ENCODE measurements around the gene GTSF1L.

GTSF1L gene

GRCh38 chr20:43755390-43755789 is 28.6 kb upstream of the GTSF1L start:
- Mint-ChIP-seq H3K27me3 (peaks cover 16% of the 10 kb centered on the region), H3K9me3 (no peaks in the 10 kb centered on the region), H3K36me3 (ENCODE audit: insufficient read depth) (peaks cover 4% of the 10 kb centered on the region), H3K27ac (ENCODE audit: low read depth) (no peak overlapping the region), H3K4me3 (no peak overlapping the region), H3K4me1 (peaks cover 26% of the 10 kb centered on the region)
- DNase-seq (ENCODE audit: low spot score in 2 of 2) (no peak), ATAC-seq (replicated peaks; ENCODE audit: extremely low read depth, poor library complexity, severe bottlenecking) (no peak)

DNA sequence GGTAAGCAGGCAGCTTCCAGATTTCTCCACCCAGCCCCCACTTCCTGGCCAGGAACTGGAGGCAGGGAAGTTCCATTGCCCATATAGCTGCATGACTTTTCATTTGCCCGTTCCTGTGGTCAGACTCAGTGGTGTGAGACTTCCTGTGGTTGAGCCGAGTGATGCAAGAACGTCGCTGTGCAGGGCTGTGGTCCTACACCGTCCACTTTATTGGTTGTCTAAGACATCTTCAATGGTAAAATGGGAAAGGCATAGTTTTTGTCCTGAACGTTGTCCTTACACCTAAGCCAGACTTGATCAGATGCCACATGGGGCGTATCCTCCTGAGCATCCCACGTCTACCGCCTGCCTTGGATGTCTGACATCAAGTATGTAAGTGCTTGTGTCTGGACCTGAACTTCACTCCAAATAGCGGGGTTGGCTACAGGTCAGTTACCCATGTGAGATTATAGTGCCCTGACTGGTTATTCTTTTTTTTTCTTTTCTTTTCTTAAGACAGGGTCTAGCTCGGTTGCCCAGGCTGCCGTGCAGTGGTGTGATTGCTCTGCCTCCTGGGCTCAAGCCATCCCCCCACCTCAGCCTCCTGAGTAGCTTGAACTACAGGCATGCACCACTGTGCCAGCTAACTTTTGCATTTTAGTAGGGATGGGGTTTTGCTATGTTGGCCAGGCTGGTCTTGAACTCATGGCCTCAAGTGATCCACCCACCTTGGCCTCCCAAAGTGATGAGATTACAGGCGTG is 25.9 kb upstream of the GTSF1L start:
- Mint-ChIP-seq H3K36me3 (ENCODE audit: insufficient read depth) (peaks cover 8% of the 10 kb centered on the region), H3K4me3 (peak overlapping the region; percentile 27), H3K4me1 (peaks cover 33% of the 10 kb centered on the region), H3K9me3 (no peaks in the 10 kb centered on the region), H3K27me3 (peaks cover 25% of the 10 kb centered on the region), H3K27ac (ENCODE audit: low read depth) (no peak overlapping the region)
- peak in 1 of 2 donors; percentile 21 for DNase-seq (ENCODE audit: low spot score in 2 of 2)
- ATAC-seq (replicated peaks; ENCODE audit: extremely low read depth, poor library complexity, severe bottlenecking): peak; percentile 41

DNA sequence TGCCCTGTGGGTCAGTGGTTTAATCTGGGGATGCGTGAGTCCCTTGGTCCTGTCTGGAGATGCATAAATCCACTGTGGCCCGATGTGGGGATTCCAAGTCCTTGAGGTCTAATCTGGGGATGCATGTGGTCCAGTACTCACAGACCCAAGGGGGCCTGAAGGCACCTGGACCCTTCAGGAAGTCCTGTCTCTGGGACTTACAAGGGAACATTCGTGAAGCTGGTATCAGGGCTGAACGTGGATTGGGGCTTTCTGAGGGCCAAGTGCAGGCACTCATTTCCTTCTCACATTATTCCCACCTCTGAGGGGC is 25.2 kb upstream of the GTSF1L start:
- ATAC-seq (replicated peaks; ENCODE audit: extremely low read depth, poor library complexity, severe bottlenecking) (no peak), DNase-seq (ENCODE audit: low spot score in 2 of 2) (no peak)
- peaks cover 32% of the 10 kb centered on the region for H3K27me3 Mint-ChIP-seq
- H3K9me3 Mint-ChIP-seq: no peaks in the 10 kb centered on the region
- peaks cover 33% of the 10 kb centered on the region for H3K4me1 Mint-ChIP-seq
- H3K36me3 Mint-ChIP-seq (ENCODE audit: insufficient read depth): peaks cover 8% of the 10 kb centered on the region
- H3K27ac Mint-ChIP-seq (ENCODE audit: low read depth): no peak overlapping the region
- peak overlapping the region; percentile 27 for H3K4me3 Mint-ChIP-seq

DNA sequence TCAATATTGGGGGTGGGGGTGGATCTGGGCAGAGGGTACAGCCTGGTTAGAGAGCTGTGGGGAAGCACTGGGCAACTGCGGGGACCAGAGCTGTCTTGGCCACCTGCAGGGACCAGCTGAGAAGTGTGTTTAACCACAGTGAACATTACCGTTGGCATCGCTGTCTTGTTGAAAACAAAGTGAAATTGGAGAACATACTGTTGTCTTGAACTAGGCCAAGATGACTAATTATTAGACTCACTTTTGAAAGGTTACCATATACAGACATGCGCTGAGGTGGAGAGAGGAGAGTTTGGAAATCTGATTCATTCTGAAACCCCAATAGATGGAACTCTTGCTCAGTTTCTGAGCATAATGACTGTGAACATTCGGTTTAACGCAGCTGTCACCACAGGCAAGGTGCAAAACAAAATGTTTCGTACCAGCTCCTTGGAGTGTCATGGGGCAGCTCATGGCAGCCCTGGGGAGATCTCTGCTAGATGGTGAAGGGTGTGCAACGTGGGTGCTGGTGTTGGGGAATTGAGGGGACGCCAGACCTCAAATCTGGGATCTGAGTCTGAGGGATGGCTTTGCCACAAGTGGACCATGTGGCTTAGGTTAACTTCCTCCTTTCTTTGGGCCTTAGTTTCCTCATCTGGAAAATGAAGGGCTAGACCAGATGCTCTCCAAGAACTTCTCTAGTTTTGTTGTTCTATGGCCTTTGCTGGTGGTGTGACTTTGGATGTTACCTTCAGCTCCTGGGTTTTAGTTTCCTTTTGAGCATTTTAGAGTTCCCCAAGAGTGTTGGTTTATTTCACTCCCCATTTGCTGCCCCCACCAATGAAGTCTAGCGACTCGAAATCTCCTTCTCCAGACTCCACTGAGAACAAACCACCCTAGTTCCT is 24.6 kb upstream of the GTSF1L start:
- Mint-ChIP-seq H3K27me3 (peaks cover 38% of the 10 kb centered on the region), H3K36me3 (ENCODE audit: insufficient read depth) (peaks cover 8% of the 10 kb centered on the region), H3K9me3 (no peaks in the 10 kb centered on the region), H3K4me1 (peaks cover 33% of the 10 kb centered on the region), H3K27ac (ENCODE audit: low read depth) (peak overlapping the region; percentile 52), H3K4me3 (peak overlapping the region; percentile 36)
- DNase-seq (ENCODE audit: low spot score in 2 of 2) (no peak), ATAC-seq (replicated peaks; ENCODE audit: extremely low read depth, poor library complexity, severe bottlenecking) (peak; percentile 54)

DNA sequence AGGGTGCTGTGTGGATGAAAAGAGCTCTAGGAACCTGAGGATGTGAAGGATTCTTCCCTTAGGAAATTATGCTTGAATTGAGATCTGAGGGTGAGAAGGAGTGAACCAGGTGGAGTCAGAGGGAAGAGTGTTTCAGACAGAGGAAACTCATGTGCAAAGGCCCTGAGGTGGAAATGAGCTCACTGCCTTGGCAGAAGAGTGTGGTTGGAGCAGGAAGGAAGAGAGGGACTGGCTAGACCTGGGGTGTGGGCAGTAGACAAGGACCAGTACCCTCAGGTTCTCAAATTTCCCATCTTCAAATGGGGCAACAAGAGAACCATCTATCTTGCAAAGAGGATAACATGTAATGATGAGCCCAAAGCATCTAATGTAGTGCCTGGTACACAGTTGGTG is 24.0 kb upstream of the GTSF1L start:
- peak overlapping the region; percentile 36 for H3K4me3 Mint-ChIP-seq

DNA sequence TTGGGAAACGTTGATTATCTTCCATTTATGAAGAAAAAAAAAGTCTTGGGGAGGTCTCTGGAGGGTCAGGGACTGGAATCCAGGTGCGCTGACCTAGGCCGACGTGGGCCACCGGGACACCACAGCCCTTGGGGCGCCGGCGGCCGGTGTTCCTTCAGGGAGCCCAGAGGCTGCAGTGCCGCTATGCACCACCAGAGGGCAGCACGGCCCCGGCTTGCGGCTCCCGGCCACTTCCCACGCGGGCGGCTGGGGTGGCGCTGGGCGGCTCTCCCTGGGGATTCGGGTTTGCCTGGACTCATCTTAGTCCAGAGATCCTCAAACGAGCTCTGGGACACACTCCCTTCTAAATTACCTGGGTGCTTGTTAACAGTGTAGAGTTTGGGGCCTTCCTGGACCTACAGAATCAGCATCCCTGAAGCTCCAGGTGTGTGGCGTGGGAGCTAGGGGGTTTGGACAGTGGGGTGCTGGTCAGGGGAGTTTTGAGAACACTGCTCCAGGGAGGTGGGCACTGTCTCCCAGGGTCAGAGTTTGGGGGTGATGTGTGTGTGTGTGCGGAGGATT is 23.0 kb upstream of the GTSF1L start:
- peaks cover 33% of the 10 kb centered on the region for H3K4me1 Mint-ChIP-seq
- peaks cover 42% of the 10 kb centered on the region for H3K27me3 Mint-ChIP-seq
- peak overlapping the region; percentile 52 for H3K27ac Mint-ChIP-seq (ENCODE audit: low read depth)
- H3K9me3 Mint-ChIP-seq: no peaks in the 10 kb centered on the region
- H3K36me3 Mint-ChIP-seq (ENCODE audit: insufficient read depth): peaks cover 8% of the 10 kb centered on the region
- H3K4me3 Mint-ChIP-seq: no peak overlapping the region
- peak; percentile 67 to 89 for DNase-seq (ENCODE audit: low spot score in 2 of 2)
- no peak for ATAC-seq (replicated peaks; ENCODE audit: extremely low read depth, poor library complexity, severe bottlenecking)

More for the DNA sequence above, 24.0 kb upstream of the GTSF1L start:
- Mint-ChIP-seq H3K27me3 (peaks cover 42% of the 10 kb centered on the region), H3K4me1 (peaks cover 33% of the 10 kb centered on the region), H3K36me3 (ENCODE audit: insufficient read depth) (peaks cover 8% of the 10 kb centered on the region), H3K9me3 (no peaks in the 10 kb centered on the region), H3K27ac (ENCODE audit: low read depth) (peak overlapping the region; percentile 52)
- ATAC-seq (replicated peaks; ENCODE audit: extremely low read depth, poor library complexity, severe bottlenecking) (no peak), DNase-seq (ENCODE audit: low spot score in 2 of 2) (no peak)

GRCh38 chr20:43748274-43748673 is 21.5 kb upstream of the GTSF1L start:
- Mint-ChIP-seq H3K4me1 (peaks cover 33% of the 10 kb centered on the region), H3K36me3 (ENCODE audit: insufficient read depth) (peaks cover 8% of the 10 kb centered on the region), H3K27ac (ENCODE audit: low read depth) (no peak overlapping the region), H3K27me3 (peaks cover 50% of the 10 kb centered on the region), H3K9me3 (no peaks in the 10 kb centered on the region), H3K4me3 (no peak overlapping the region)
- DNase-seq (ENCODE audit: low spot score in 2 of 2) (no peak), ATAC-seq (replicated peaks; ENCODE audit: extremely low read depth, poor library complexity, severe bottlenecking) (no peak)

- Mint-ChIP-seq H3K27ac (ENCODE audit: low read depth) (no peak overlapping the region), H3K9me3 (no peaks in the 10 kb centered on the region), H3K36me3 (ENCODE audit: insufficient read depth) (peaks cover 8% of the 10 kb centered on the region), H3K4me3 (no peak overlapping the region), H3K27me3 (peaks cover 45% of the 10 kb centered on the region), H3K4me1 (peaks cover 19% of the 10 kb centered on the region)
- ATAC-seq (replicated peaks; ENCODE audit: extremely low read depth, poor library complexity, severe bottlenecking) (no peak), DNase-seq (ENCODE audit: low spot score in 2 of 2) (no peak)
Observed at GRCh38 chr20:43746344-43747137, 19.7 kb upstream of the GTSF1L start.

DNA sequence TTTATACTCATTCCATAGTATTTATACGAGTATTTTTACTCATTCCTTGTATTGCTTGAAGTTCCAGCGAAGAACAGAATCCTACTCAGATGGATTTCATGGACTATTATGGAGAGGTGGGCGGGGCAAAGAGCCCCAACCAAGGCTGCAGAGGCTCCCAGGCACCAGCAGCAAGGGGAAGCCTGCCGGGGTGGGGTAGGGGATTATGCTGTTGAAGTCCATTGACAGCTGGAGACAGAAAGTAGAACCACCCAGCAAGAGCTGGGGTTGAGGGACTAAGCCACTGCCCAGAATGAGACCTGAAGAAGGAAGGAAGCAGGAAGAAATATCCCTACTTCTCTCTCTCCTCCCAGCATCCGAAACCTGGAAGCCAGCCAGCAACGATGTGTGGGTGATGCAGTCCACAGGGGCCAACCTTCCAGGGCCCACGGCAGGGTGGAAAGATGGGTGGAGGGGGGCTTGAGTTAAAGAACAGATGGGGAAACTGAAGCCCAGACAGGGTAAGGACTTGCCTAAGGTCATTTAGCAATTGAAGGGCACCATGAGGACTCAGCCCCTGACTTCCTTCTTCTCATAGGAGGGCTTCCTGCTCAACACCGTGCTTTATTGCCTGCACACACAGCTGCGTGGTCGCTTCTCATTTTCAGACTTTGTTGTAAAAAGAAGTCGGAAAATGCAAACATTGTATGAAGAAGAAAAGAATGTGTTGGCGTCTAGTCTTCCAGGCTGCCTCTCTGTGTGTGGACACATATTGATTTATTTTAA is 18.3 kb upstream of the GTSF1L start:
- Mint-ChIP-seq H3K9me3 (no peaks in the 10 kb centered on the region), H3K4me1 (peaks cover 8% of the 10 kb centered on the region), H3K27ac (ENCODE audit: low read depth) (no peak overlapping the region), H3K4me3 (no peak overlapping the region), H3K27me3 (peaks cover 31% of the 10 kb centered on the region), H3K36me3 (ENCODE audit: insufficient read depth) (peaks cover 2% of the 10 kb centered on the region)
- ATAC-seq (replicated peaks; ENCODE audit: extremely low read depth, poor library complexity, severe bottlenecking) (no peak), DNase-seq (ENCODE audit: low spot score in 2 of 2) (no peak)

GRCh38 chr20:43744151-43744611 is 17.4 kb upstream of the GTSF1L start:
- H3K9me3 Mint-ChIP-seq: no peaks in the 10 kb centered on the region
- no peak for DNase-seq (ENCODE audit: low spot score in 2 of 2)
- ATAC-seq (replicated peaks; ENCODE audit: extremely low read depth, poor library complexity, severe bottlenecking): no peak
- H3K27ac Mint-ChIP-seq (ENCODE audit: low read depth): no peak overlapping the region
- no peak overlapping the region for H3K4me3 Mint-ChIP-seq
- no peaks in the 10 kb centered on the region for H3K4me1 Mint-ChIP-seq
- H3K36me3 Mint-ChIP-seq (ENCODE audit: insufficient read depth): no peaks in the 10 kb centered on the region
- peaks cover 24% of the 10 kb centered on the region for H3K27me3 Mint-ChIP-seq

DNA sequence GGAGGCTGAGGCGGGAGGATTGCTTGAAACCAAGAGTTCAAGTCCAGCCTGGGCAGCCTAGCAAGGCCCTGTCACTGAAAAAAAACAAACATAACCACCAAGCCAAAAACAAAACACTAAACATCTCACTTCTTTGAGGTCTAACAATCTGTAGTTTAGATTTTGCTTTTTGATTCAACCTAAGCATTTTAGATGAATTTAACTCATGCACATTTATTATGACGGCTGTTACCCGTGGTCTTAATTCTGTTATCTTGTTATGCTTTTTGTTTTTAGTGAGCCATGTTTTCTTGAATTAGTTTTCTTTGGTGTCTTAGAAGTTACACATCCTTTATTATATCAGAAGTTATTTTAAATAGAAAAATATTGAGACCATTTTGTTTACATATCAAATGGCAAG is 13.8 kb upstream of the GTSF1L start:
- ATAC-seq (replicated peaks; ENCODE audit: extremely low read depth, poor library complexity, severe bottlenecking): no peak

More for the DNA sequence above, 13.8 kb upstream of the GTSF1L start:
- H3K9me3 Mint-ChIP-seq: no peaks in the 10 kb centered on the region
- peaks cover 6% of the 10 kb centered on the region for H3K4me1 Mint-ChIP-seq
- no peak for DNase-seq (ENCODE audit: low spot score in 2 of 2)
- no peaks in the 10 kb centered on the region for H3K36me3 Mint-ChIP-seq (ENCODE audit: insufficient read depth)
- peaks cover 10% of the 10 kb centered on the region for H3K27me3 Mint-ChIP-seq
- H3K4me3 Mint-ChIP-seq: no peak overlapping the region
- no peak overlapping the region for H3K27ac Mint-ChIP-seq (ENCODE audit: low read depth)
